A673 (cell line): ENCODE measurements around the gene SNX7.

Experiments used
- CTCF ChIP-seq: fragments of 300-800, 200-600 bp; sonication (generic); conservative IDR thresholded peaks from 2 replicates; pipeline ENCODE4 v1.5.1; 2017; ENCODE audit warnings: low read depth, mild to moderate bottlenecking, antibody characterized with exemption, low read length, moderate library complexity, mixed read lengths
- EZH2 ChIP-seq: fragments of 200-600 bp; sonication (generic); IDR thresholded peaks from 2 replicates; pipeline ENCODE4 v1.6.1; 2017; ENCODE audit warnings: borderline replicate concordance, low read depth, mild to moderate bottlenecking, mixed read lengths, antibody characterized with exemption, low read length; ENCODE audit not compliant: poor library complexity, severe bottlenecking

- TF ChIP-seq CTCF = no peak
- no peak for TF ChIP-seq EZH2
Measured at GRCh38 chr1:98659879-98660278, 1.6 kb upstream of the SNX7 start.
